Measurements from ENCODE around the gene ACKR3. TPM values are rescaled to one million over a fixed set of nuclear protein-coding genes. Genes with fewer than 3 reads are reported as not detected.

Gene ACKR3
- total RNA-seq: 4.9 and 15.8 TPM in 2 replicates

DNA sequence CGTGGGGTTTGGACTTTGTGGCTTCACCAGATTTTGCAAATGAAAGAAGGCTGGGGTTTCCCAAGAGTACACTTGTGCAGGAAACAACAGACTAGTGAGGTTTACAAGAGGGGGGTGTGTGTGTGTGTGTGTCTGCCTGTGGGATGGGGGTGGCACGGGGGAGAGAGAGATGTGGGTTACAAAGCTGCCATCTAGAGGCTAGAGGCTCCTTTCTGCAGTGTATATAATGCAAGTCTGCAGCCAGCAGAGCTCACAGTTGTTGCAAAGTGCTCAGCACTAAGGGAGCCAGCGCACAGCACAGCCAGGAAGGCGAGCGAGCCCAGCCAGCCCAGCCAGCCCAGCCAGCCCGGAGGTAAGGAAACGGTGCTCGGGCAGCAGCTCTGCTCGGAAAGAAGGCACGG, at the start of gene ACKR3:
Gene ACKR3 (plus strand): TSS at position 253 of the 401 bp plus-strand sequence. CDS start 10,641 bp downstream, outside the sequence.

All from pericardium fibroblast (primary cell).